GM12878 (cell line): ENCODE data around the gene LYPD5. TPM values are rescaled to one million over a fixed set of nuclear protein-coding genes. Genes with fewer than 3 reads are reported as not detected.

Experiments
- CEBPB ChIP-seq, 2 experiments: fragments of 150-350 bp in 1 of 2; IDR thresholded peaks; 2 replicates each; pipeline ENCODE4 v1.6.1; 2012 to 2014; ENCODE audit warnings: low read depth in 2 of 2, low read length in 2 of 2, borderline replicate concordance in 1 of 2, inconsistent platforms in 1 of 2
- CHD2 ChIP-seq: IDR thresholded peaks from 2 replicates; pipeline ENCODE4 v1.6.1; 2011; ENCODE audit warnings: low read depth, low read length, improper control_type of control experiment, borderline replicate concordance
- DPF2 ChIP-seq: fragments of 450-650 bp; IDR thresholded peaks from 2 replicates; pipeline ENCODE4 v1.6.1; 2017; ENCODE audit warnings: mild to moderate bottlenecking
- EP300 ChIP-seq, 2 experiments: fragments of 150-350 bp in 1 of 2; IDR thresholded peaks; 2 replicates each; pipeline ENCODE4 v1.6.1; 2011 to 2012; ENCODE audit warnings: low read depth in 2 of 2, low read length in 2 of 2, borderline replicate concordance in 1 of 2, improper control_type of control experiment in 1 of 2, inconsistent platforms in 1 of 2; ENCODE audit not compliant: control insufficient read depth in 1 of 2
- FOXM1 ChIP-seq: IDR thresholded peaks from 2 replicates; pipeline ENCODE4 v1.6.1; 2012; ENCODE audit warnings: low read depth, mild to moderate bottlenecking, inconsistent platforms, low read length, moderate library complexity
- HDAC2 ChIP-seq: fragments of 200-600 bp; sonication (generic); IDR thresholded peaks from 2 replicates; pipeline ENCODE4 v1.6.1; 2017
- JUNB ChIP-seq: IDR thresholded peaks from 2 replicates; pipeline ENCODE4 v1.6.1; 2016; ENCODE audit warnings: antibody characterized with exemption, mild to moderate bottlenecking
- JUND ChIP-seq: IDR thresholded peaks from 2 replicates; pipeline ENCODE4 v1.6.1; 2012; ENCODE audit warnings: low read depth, mild to moderate bottlenecking, low read length, improper control_type of control experiment, moderate library complexity
- MTA2 ChIP-seq: fragments of 450-650 bp; IDR thresholded peaks from 2 replicates; pipeline ENCODE4 v1.6.1; 2016; ENCODE audit warnings: low read depth, mild to moderate bottlenecking, moderate library complexity
- NBN ChIP-seq: fragments of 450-650 bp; IDR thresholded peaks from 2 replicates; pipeline ENCODE4 v1.6.1; 2016
- NR2C2 ChIP-seq: IDR thresholded peaks from 2 replicates; pipeline ENCODE4 v1.6.1; 2011; ENCODE audit warnings: borderline replicate concordance, low read depth; ENCODE audit not compliant: control insufficient read depth, insufficient read length
- POLR2AphosphoS5 ChIP-seq: IDR thresholded peaks from 2 replicates; pipeline ENCODE4 v1.6.1; 2011; ENCODE audit warnings: mild to moderate bottlenecking, low read length, inconsistent platforms
- RBBP5 ChIP-seq: fragments of 200-600 bp; sonication (generic); conservative IDR thresholded peaks from 2 replicates; pipeline ENCODE4 v1.6.1; 2016
- RFX5 ChIP-seq: IDR thresholded peaks from 2 replicates; pipeline ENCODE4 v1.6.1; 2011; ENCODE audit warnings: low read depth, low read length, improper control_type of control experiment
- RUNX3 ChIP-seq: IDR thresholded peaks from 2 replicates; pipeline ENCODE4 v1.6.1; 2012; ENCODE audit warnings: low read length, inconsistent platforms
- SIN3A ChIP-seq: IDR thresholded peaks from 2 replicates; pipeline ENCODE4 v1.6.1; 2012; ENCODE audit warnings: low read depth, low read length, improper control_type of control experiment
- TCF7 ChIP-seq: IDR thresholded peaks from 2 replicates; pipeline ENCODE4 v1.6.1; 2014; ENCODE audit warnings: antibody characterized with exemption, borderline replicate concordance
- WRNIP1 ChIP-seq: IDR thresholded peaks from 2 replicates; pipeline ENCODE4 v1.6.1; 2011; ENCODE audit warnings: low read depth, low read length, improper control_type of control experiment, borderline replicate concordance
- ZNF207 ChIP-seq: fragments of 450-650 bp; IDR thresholded peaks from 2 replicates; pipeline ENCODE4 v1.6.1; 2014; ENCODE audit warnings: antibody characterized with exemption, mild to moderate bottlenecking, borderline replicate concordance
- ZNF274 ChIP-seq: IDR thresholded peaks from one replicate; pipeline ENCODE4 v1.8.0; 2011; ENCODE audit not compliant: insufficient read length, insufficient read depth
- ZNF622 ChIP-seq: fragments of 450-650 bp; IDR thresholded peaks from 2 replicates; pipeline ENCODE4 v1.6.1; 2017; ENCODE audit warnings: mild to moderate bottlenecking, inconsistent platforms
- ZZZ3 ChIP-seq: IDR thresholded peaks from 2 replicates; pipeline ENCODE4 v1.6.1; 2011; ENCODE audit warnings: low read depth; ENCODE audit not compliant: control insufficient read depth, insufficient read length
- polyA plus RNA-seq, 11 experiments: library from polyadenylated mRNA; depleted of rRNA in 4 of 11; unstranded in 6 of 11; stranded (reverse) in 5 of 11; fragments of >200 nt; fragmentation: Nextera tagmentation in 4 of 11; fragmentation: Illumina TruSeq in 1 of 11; extraction: Ambion mirVana in 4 of 11; extraction: Trizol in 1 of 11; gene quantifications; 1 replicate in 1 of 11; 2 replicates in 10 of 11; pipeline versions ENCODE4 v1.2.1 to v1.2.3, GENCODE V29; 2011 to 2016; ENCODE audit warnings: inconsistent platforms in 2 of 11, missing spikeins in 2 of 11, low read depth in 1 of 11
- total RNA-seq, 4 experiments: library from RNA; depleted of rRNA in 3 of 4; stranded (reverse); fragments of >200 nt in 3 of 4; fragmentation: Illumina TruSeq in 1 of 4; extraction: Trizol in 1 of 4; gene quantifications; 2 replicates each; pipeline versions ENCODE4 v1.2.1 to v1.2.3, GENCODE V29; 2013 to 2021
- TF ChIP-seq, protein P1 (sequence below): fragments of 450-650 bp; IDR thresholded peaks from 2 replicates; pipeline ENCODE4 v1.6.1; 2017; ENCODE audit warnings: low read depth, mild to moderate bottlenecking, moderate library complexity
- TF ChIP-seq, protein P2 (sequence below): fragments of 450-650 bp; IDR thresholded peaks from 2 replicates; pipeline ENCODE4 v1.6.1; 2016; ENCODE audit warnings: mild to moderate bottlenecking
- TF ChIP-seq, protein P3 (sequence below): fragments of 450-650 bp; IDR thresholded peaks from 2 replicates; pipeline ENCODE4 v1.6.1; 2018; ENCODE audit warnings: borderline replicate concordance, mild to moderate bottlenecking; ENCODE audit not compliant: partially characterized antibody
- TF ChIP-seq, protein P4 (sequence below): IDR thresholded peaks from 2 replicates; pipeline ENCODE4 v1.6.1; 2012; ENCODE audit warnings: low read depth, low read length, improper control_type of control experiment

The LYPD5 gene
- total and polyA plus RNA-seq, 10 of the 15 experiments (the other 5 are each of a cell fraction or from before 2014, with no cell fraction given) = 0.04 to 2.2 (median 0.69) TPM; not detected in 1

DNA sequence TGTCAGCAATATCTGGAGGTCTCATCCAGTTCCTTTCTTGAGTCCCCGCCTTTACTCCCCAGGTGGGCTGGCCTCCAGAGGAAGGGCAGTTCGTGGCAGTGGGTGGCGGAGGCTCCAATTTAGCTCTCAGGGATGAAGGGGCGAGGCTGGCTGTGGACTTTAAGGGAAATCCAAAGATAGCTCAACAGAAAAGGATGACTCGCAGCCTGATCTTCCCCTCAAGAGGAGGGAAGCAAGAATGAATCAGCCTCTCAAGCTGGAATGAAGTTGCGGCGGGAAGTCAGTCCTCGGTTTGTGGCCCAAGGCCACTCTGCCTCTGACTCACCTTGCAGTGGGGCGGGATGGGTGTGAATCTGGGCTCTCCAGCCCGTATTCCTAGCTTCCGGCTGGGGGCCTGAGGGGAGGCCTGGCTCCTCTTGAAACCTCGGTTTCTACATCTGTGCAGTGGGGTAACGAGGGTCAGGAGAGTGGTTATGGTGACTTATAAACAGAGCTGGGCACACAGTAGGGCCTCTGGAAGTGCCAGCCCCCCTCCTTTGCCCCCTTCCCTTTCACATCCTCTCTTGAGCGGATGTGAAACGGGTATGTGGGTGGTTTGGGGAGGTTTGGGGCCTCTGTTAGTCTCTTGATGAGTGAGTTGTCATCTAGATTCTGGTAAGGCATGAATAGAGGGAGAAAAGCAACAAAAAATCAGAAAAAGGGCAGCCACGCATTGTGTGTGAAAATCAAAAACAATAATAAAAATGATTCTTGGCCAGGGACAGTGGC lies 37.0 kb downstream of the LYPD5 start (continued):
- TF ChIP-seq, protein P1, sequence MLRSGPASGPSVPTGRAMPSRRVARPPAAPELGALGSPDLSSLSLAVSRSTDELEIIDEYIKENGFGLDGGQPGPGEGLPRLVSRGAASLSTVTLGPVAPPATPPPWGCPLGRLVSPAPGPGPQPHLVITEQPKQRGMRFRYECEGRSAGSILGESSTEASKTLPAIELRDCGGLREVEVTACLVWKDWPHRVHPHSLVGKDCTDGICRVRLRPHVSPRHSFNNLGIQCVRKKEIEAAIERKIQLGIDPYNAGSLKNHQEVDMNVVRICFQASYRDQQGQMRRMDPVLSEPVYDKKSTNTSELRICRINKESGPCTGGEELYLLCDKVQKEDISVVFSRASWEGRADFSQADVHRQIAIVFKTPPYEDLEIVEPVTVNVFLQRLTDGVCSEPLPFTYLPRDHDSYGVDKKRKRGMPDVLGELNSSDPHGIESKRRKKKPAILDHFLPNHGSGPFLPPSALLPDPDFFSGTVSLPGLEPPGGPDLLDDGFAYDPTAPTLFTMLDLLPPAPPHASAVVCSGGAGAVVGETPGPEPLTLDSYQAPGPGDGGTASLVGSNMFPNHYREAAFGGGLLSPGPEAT = peak; percentile 98
- TF ChIP-seq, protein P2, sequence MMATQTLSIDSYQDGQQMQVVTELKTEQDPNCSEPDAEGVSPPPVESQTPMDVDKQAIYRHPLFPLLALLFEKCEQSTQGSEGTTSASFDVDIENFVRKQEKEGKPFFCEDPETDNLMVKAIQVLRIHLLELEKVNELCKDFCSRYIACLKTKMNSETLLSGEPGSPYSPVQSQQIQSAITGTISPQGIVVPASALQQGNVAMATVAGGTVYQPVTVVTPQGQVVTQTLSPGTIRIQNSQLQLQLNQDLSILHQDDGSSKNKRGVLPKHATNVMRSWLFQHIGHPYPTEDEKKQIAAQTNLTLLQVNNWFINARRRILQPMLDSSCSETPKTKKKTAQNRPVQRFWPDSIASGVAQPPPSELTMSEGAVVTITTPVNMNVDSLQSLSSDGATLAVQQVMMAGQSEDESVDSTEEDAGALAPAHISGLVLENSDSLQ = peak; percentile 83
- no peak for TF ChIP-seq POLR2AphosphoS5
- TF ChIP-seq JUND = peak; percentile 70; the same call in 1 of the 2 replicates
- peak; percentile 96 for TF ChIP-seq RUNX3
- TF ChIP-seq SIN3A = no peak; the same call in 1 of the 2 replicates
- TF ChIP-seq ZNF274 = no peak
- TF ChIP-seq NBN = peak; percentile 97
- peak; percentile 91 for TF ChIP-seq JUNB
- TF ChIP-seq CHD2 = peak; percentile 88
- TF ChIP-seq RFX5 = no peak
- TF ChIP-seq, protein P3, sequence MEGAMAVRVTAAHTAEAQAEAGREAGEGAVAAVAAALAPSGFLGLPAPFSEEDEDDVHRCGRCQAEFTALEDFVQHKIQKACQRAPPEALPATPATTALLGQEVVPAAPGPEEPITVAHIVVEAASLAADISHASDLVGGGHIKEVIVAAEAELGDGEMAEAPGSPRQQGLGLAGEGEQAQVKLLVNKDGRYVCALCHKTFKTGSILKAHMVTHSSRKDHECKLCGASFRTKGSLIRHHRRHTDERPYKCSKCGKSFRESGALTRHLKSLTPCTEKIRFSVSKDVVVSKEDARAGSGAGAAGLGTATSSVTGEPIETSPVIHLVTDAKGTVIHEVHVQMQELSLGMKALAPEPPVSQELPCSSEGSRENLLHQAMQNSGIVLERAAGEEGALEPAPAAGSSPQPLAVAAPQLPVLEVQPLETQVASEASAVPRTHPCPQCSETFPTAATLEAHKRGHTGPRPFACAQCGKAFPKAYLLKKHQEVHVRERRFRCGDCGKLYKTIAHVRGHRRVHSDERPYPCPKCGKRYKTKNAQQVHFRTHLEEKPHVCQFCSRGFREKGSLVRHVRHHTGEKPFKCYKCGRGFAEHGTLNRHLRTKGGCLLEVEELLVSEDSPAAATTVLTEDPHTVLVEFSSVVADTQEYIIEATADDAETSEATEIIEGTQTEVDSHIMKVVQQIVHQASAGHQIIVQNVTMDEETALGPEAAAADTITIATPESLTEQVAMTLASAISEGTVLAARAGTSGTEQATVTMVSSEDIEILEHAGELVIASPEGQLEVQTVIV = no peak
- peak; percentile 97 for TF ChIP-seq FOXM1
- TF ChIP-seq CEBPB (IDR thresholded peaks at IDR 0.05; ENCODE audit: borderline replicate concordance in 1 of 2, low read depth in 2 of 2, low read length in 2 of 2) = peak in 1 of 2 experiments; percentile 91; a peak in 2 of 4 replicates
- peak; percentile 96 to 99 for TF ChIP-seq EP300 (IDR thresholded peaks at IDR 0.05; ENCODE audit: borderline replicate concordance in 1 of 2, control insufficient read depth in 1 of 2, low read depth in 2 of 2, low read length in 2 of 2)
- TF ChIP-seq ZNF207 = no peak; the same call in none of the 2 replicates
- no peak for TF ChIP-seq NR2C2
- no peak for TF ChIP-seq HDAC2
- TF ChIP-seq ZZZ3 = no peak
- peak; percentile 100 for TF ChIP-seq DPF2
- TF ChIP-seq, protein P4, sequence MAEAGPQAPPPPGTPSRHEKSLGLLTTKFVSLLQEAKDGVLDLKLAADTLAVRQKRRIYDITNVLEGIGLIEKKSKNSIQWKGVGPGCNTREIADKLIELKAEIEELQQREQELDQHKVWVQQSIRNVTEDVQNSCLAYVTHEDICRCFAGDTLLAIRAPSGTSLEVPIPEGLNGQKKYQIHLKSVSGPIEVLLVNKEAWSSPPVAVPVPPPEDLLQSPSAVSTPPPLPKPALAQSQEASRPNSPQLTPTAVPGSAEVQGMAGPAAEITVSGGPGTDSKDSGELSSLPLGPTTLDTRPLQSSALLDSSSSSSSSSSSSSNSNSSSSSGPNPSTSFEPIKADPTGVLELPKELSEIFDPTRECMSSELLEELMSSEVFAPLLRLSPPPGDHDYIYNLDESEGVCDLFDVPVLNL = no peak
- peak; percentile 100 for TF ChIP-seq WRNIP1
- 0 out of 2 replicates have a peak, but pooled peaks have one; percentile 80 for TF ChIP-seq TCF7
- TF ChIP-seq ZNF622 = no peak
- TF ChIP-seq RBBP5 = 0 out of 2 replicates have a peak, but pooled peaks have one; percentile 74
- peak; percentile 98 for TF ChIP-seq MTA2
